Esophagus muscularis mucosa (tissue), 3 donors: Measurements from ENCODE around the gene HERC3.

Experiments
- CTCF ChIP-seq, 3 experiments: fragments of 200-600 bp in 2 of 3; fragments of 450-650 bp in 1 of 3; sonication (generic) in 2 of 3; IDR thresholded peaks; one replicate each; pipeline ENCODE4 v1.5.1; 2017 to 2019; ENCODE audit warnings: antibody characterized with exemption in 3 of 3, mild to moderate bottlenecking in 2 of 3, moderate library complexity in 1 of 3
- POLR2A ChIP-seq: fragments of 450-650 bp; IDR thresholded peaks from one replicate; pipeline ENCODE4 v1.6.1; 2017; ENCODE audit warnings: antibody characterized with exemption, moderate library complexity, mild to moderate bottlenecking, low read depth
- POLR2AphosphoS5 ChIP-seq, 2 donors: sonication (generic); formaldehyde crosslinking; IDR thresholded peaks; one replicate each; pipeline ENCODE4 v1.6.1; 2017; ENCODE audit warnings: antibody characterized with exemption in 2 of 2

DNA sequence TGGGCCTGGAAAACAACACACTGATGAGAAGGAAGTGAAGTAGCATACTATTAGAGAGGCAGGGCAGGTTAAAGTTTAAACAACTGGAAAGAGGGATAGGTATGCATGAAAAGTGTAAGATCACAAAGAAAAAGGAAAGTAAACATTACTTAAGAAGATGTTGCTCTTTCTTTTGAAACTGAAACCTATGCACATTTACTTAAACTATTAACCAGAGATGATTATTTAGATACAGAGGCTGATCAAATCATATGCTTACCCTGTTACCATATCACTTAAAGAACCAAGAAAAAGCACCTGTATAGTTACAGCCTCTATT is 67.6 kb downstream of the HERC3 start:
- TF ChIP-seq POLR2AphosphoS5 (IDR thresholded peaks at IDR 0.05) (no peak), CTCF (IDR thresholded peaks at IDR 0.05) (no peak), POLR2A (no peak)
